Measurements from ENCODE around the gene VGLL2.
"Not testable (repeated sequence)": the region's sequence is repeated elsewhere in the genome, so short reads cannot be mapped to it uniquely, and the experiment has no call there.

VGLL2 gene

GRCh38 chr6:117244571-117244970, 20.8 kb upstream of the VGLL2 start:
- not testable (repeated sequence) for H3K27ac ChIP-seq (ENCODE audit: low read depth, low read length); H3K36me3 ChIP-seq (ENCODE audit: control insufficient read depth in 1 of 2, insufficient read depth in 2 of 2, low read length in 2 of 2); H3K27me3 ChIP-seq (ENCODE audit: control insufficient read depth in 1 of 2, insufficient read depth in 2 of 2, low read length in 2 of 2); H3K4me1 ChIP-seq (ENCODE audit: control insufficient read depth in 1 of 2, insufficient read depth in 2 of 2, low read length in 2 of 2); H3K4me3 ChIP-seq (ENCODE audit: low read depth in 1 of 2, low read length in 2 of 2); H3K9ac ChIP-seq (ENCODE audit: low read depth in 1 of 2, low read length in 2 of 2); H3K9me3 ChIP-seq (ENCODE audit: control insufficient read depth in 1 of 2, low read length in 2 of 2)

DNA sequence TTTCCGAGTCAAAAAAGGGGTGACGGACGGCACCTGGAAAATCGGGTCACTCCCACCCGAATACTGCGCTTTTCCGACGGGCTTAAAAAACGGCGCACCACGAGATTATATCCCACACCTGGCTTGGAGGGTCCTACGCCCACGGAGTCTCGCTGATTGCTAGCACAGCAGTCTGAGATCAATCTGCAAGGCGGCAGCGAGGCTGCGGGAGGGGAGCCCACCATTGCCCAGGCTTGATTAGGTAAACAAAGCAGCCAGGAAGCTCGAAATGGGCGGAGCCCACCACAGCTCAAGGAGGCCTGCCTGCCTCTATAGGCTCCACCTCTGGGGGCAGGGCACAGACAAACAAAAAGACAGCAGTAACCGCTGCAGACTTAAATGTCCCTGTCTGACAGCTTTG, 20.4 kb upstream of the VGLL2 start:
- not testable (repeated sequence) for H3K27ac ChIP-seq (ENCODE audit: low read depth, low read length); H3K4me3 ChIP-seq (ENCODE audit: low read depth in 1 of 2, low read length in 2 of 2); H3K9me3 ChIP-seq (ENCODE audit: control insufficient read depth in 1 of 2, low read length in 2 of 2); H3K9ac ChIP-seq (ENCODE audit: low read depth in 1 of 2, low read length in 2 of 2); H3K4me1 ChIP-seq (ENCODE audit: control insufficient read depth in 1 of 2, insufficient read depth in 2 of 2, low read length in 2 of 2); H3K27me3 ChIP-seq (ENCODE audit: control insufficient read depth in 1 of 2, insufficient read depth in 2 of 2, low read length in 2 of 2); H3K36me3 ChIP-seq (ENCODE audit: control insufficient read depth in 1 of 2, insufficient read depth in 2 of 2, low read length in 2 of 2)

GRCh38 chr6:117253785-117254184, 11.6 kb upstream of the VGLL2 start:
- Histone ChIP-seq H3K4me1 (ENCODE audit: control insufficient read depth in 1 of 2, insufficient read depth in 2 of 2, low read length in 2 of 2) (no peaks in the 10 kb centered on the region), H3K36me3 (ENCODE audit: control insufficient read depth in 1 of 2, insufficient read depth in 2 of 2, low read length in 2 of 2) (no peaks in the 10 kb centered on the region), H3K27me3 (ENCODE audit: control insufficient read depth in 1 of 2, insufficient read depth in 2 of 2, low read length in 2 of 2) (no peaks in the 10 kb centered on the region), H3K9ac (ENCODE audit: low read depth in 1 of 2, low read length in 2 of 2) (no peak overlapping the region), H3K4me3 (ENCODE audit: low read depth in 1 of 2, low read length in 2 of 2) (no peak overlapping the region), H3K9me3 (ENCODE audit: control insufficient read depth in 1 of 2, low read length in 2 of 2) (no peaks in the 10 kb centered on the region), H3K27ac (ENCODE audit: low read depth, low read length) (no peak overlapping the region)

DNA sequence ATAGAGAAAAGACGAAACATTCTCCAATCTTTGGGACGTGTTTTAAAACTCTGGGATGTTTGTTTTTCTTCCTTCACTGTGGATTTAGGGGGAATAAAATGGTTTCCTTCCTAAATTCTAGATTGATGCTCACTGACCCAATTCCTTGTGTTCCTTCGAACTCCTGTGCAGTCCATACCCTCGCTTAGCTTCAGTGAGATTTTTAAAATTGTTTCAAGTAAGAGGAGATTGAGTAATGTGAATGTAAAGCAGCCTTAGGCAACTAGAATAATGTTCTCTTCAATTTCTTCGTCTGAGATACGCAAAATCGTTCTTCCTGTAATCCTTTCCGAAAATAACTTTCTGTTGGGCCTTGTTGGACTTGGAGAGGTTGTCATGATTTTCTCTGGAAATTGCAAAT, 2.6 kb upstream of the VGLL2 start:
- Histone ChIP-seq H3K36me3 (ENCODE audit: control insufficient read depth in 1 of 2, insufficient read depth in 2 of 2, low read length in 2 of 2) (no peaks in the 10 kb centered on the region), H3K9me3 (ENCODE audit: control insufficient read depth in 1 of 2, low read length in 2 of 2) (no peaks in the 10 kb centered on the region), H3K4me1 (ENCODE audit: control insufficient read depth in 1 of 2, insufficient read depth in 2 of 2, low read length in 2 of 2) (peaks cover 5 to 8% of the 10 kb centered on the region in 2 donors), H3K4me3 (ENCODE audit: low read depth in 1 of 2, low read length in 2 of 2) (no peak overlapping the region), H3K27me3 (ENCODE audit: control insufficient read depth in 1 of 2, insufficient read depth in 2 of 2, low read length in 2 of 2) (peaks cover 36 to 58% of the 10 kb centered on the region in 2 donors), H3K27ac (ENCODE audit: low read depth, low read length) (no peak overlapping the region), H3K9ac (ENCODE audit: low read depth in 1 of 2, low read length in 2 of 2) (no peak overlapping the region)

GRCh38 chr6:117263353-117263927, 1.9 kb upstream of the VGLL2 start:
- Histone ChIP-seq H3K9ac (ENCODE audit: low read depth in 1 of 2, low read length in 2 of 2) (no peak overlapping the region), H3K27ac (ENCODE audit: low read depth, low read length) (no peak overlapping the region), H3K9me3 (ENCODE audit: control insufficient read depth in 1 of 2, low read length in 2 of 2) (no peaks in the 10 kb centered on the region), H3K36me3 (ENCODE audit: control insufficient read depth in 1 of 2, insufficient read depth in 2 of 2, low read length in 2 of 2) (no peaks in the 10 kb centered on the region), H3K4me3 (ENCODE audit: low read depth in 1 of 2, low read length in 2 of 2) (no peak overlapping the region), H3K4me1 (ENCODE audit: control insufficient read depth in 1 of 2, insufficient read depth in 2 of 2, low read length in 2 of 2) (peaks cover 5 to 8% of the 10 kb centered on the region in 2 donors), H3K27me3 (ENCODE audit: control insufficient read depth in 1 of 2, insufficient read depth in 2 of 2, low read length in 2 of 2) (peaks cover 43 to 65% of the 10 kb centered on the region in 2 donors)

DNA sequence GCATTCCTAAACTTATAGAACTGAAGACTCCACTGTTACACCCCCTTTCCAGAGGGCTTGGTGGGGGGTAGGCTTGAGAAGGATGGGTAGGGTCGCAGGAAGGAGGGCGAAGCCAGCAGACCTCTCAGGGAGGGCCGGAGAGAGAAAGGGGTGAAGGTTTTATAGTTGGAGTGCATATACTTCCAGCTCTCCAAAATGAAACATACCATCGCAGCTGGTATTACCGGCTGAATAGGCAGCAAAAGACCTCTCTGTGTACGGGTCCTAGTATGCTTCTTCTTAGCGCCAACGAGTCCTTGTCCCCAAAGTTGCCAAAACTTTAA, 1.0 kb upstream of the VGLL2 start:
- H3K9me3 ChIP-seq (ENCODE audit: control insufficient read depth in 1 of 2, low read length in 2 of 2), result no peaks in the 10 kb centered on the region
- H3K9ac ChIP-seq (ENCODE audit: low read depth in 1 of 2, low read length in 2 of 2), result no peak overlapping the region
- H3K27me3 ChIP-seq (ENCODE audit: control insufficient read depth in 1 of 2, insufficient read depth in 2 of 2, low read length in 2 of 2), result peaks cover 52 to 74% of the 10 kb centered on the region in 2 donors
- H3K4me3 ChIP-seq (ENCODE audit: low read depth in 1 of 2, low read length in 2 of 2), result peak overlapping the region; percentile 38 to 49
- no peak overlapping the region for H3K27ac ChIP-seq (ENCODE audit: low read depth, low read length)
- H3K36me3 ChIP-seq (ENCODE audit: control insufficient read depth in 1 of 2, insufficient read depth in 2 of 2, low read length in 2 of 2), result no peaks in the 10 kb centered on the region
- H3K4me1 ChIP-seq (ENCODE audit: control insufficient read depth in 1 of 2, insufficient read depth in 2 of 2, low read length in 2 of 2), result peaks cover 5 to 8% of the 10 kb centered on the region in 2 donors

DNA sequence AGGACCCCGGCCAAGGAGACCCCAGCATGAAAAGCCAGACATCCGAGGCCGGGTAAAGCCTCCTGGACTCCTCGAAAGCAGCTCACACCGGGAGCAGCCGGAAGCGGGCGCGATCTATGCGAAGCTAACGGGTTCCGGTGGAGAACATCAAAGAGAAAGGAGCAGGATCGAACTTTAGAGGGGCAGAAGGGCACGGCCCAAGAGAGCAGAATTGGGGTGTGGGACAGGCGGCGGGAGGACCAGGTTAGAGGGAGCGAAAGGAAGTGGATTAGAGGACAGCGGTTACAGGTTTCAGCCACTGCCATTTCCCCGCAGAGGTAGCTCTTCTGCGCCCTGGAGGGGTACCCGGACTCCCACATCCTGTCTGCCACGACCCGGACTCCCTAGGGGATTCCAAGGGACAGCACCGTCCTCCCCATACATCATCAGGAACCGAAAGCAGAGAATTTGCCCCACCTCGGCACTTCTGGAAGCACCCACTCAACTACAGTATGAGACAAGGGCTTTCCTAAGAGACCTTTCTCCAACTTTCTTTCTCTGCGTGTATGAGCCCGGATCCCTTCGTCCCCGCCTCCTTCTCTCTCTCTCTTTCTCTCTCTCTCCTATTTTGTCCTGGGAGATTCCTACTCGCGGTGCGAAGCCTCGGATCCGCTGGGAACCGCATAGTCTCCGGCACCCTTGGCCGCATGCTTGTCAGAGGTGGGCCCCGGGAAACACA, 507 bp upstream of the VGLL2 start:
- no peak overlapping the region for H3K9ac ChIP-seq (ENCODE audit: low read depth in 1 of 2, low read length in 2 of 2)

GRCh38 chr6:117266257-117267053, 1.1 kb downstream of the VGLL2 start:
- H3K27me3 ChIP-seq (ENCODE audit: control insufficient read depth in 1 of 2, insufficient read depth in 2 of 2, low read length in 2 of 2), result peaks cover 70 to 84% of the 10 kb centered on the region in 2 donors
- no peak overlapping the region for H3K27ac ChIP-seq (ENCODE audit: low read depth, low read length)
- no peaks in the 10 kb centered on the region for H3K36me3 ChIP-seq (ENCODE audit: control insufficient read depth in 1 of 2, insufficient read depth in 2 of 2, low read length in 2 of 2)
- no peaks in the 10 kb centered on the region for H3K9me3 ChIP-seq (ENCODE audit: control insufficient read depth in 1 of 2, low read length in 2 of 2)
- peak overlapping the region in 1 of 2 donors; percentile 51 for H3K4me3 ChIP-seq (ENCODE audit: low read depth in 1 of 2, low read length in 2 of 2)
- no peak overlapping the region for H3K9ac ChIP-seq (ENCODE audit: low read depth in 1 of 2, low read length in 2 of 2)
- peaks cover 5 to 8% of the 10 kb centered on the region in 2 donors for H3K4me1 ChIP-seq (ENCODE audit: control insufficient read depth in 1 of 2, insufficient read depth in 2 of 2, low read length in 2 of 2)

More for the DNA sequence above, 507 bp upstream of the VGLL2 start:
- no peaks in the 10 kb centered on the region for H3K9me3 ChIP-seq (ENCODE audit: control insufficient read depth in 1 of 2, low read length in 2 of 2)
- no peak overlapping the region for H3K27ac ChIP-seq (ENCODE audit: low read depth, low read length)
- peaks cover 57 to 79% of the 10 kb centered on the region in 2 donors for H3K27me3 ChIP-seq (ENCODE audit: control insufficient read depth in 1 of 2, insufficient read depth in 2 of 2, low read length in 2 of 2)
- no peaks in the 10 kb centered on the region for H3K36me3 ChIP-seq (ENCODE audit: control insufficient read depth in 1 of 2, insufficient read depth in 2 of 2, low read length in 2 of 2)
- H3K4me1 ChIP-seq (ENCODE audit: control insufficient read depth in 1 of 2, insufficient read depth in 2 of 2, low read length in 2 of 2), result peaks cover 5 to 8% of the 10 kb centered on the region in 2 donors
- peak overlapping the region; percentile 38 to 49 for H3K4me3 ChIP-seq (ENCODE audit: low read depth in 1 of 2, low read length in 2 of 2)

DNA sequence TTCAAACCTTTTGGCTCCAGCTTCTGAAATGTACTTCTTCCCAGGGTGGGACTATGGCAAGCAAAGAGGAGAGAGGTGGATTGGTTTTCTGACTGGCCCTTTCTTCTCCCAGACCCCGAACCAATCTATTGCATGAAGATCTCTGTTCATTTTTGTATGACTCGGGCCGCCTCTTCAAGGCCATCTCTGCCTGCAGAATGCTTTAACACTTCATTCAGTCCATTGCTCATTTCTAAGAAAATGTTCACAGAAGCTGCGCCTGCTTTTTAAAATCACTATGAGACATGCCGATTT, 1.6 kb downstream of the VGLL2 start:
- Histone ChIP-seq H3K36me3 (ENCODE audit: control insufficient read depth in 1 of 2, insufficient read depth in 2 of 2, low read length in 2 of 2) (no peaks in the 10 kb centered on the region), H3K27me3 (ENCODE audit: control insufficient read depth in 1 of 2, insufficient read depth in 2 of 2, low read length in 2 of 2) (peaks cover 70 to 90% of the 10 kb centered on the region in 2 donors), H3K4me3 (ENCODE audit: low read depth in 1 of 2, low read length in 2 of 2) (no peak overlapping the region), H3K9me3 (ENCODE audit: control insufficient read depth in 1 of 2, low read length in 2 of 2) (no peaks in the 10 kb centered on the region), H3K9ac (ENCODE audit: low read depth in 1 of 2, low read length in 2 of 2) (no peak overlapping the region), H3K4me1 (ENCODE audit: control insufficient read depth in 1 of 2, insufficient read depth in 2 of 2, low read length in 2 of 2) (peaks cover 5 to 8% of the 10 kb centered on the region in 2 donors), H3K27ac (ENCODE audit: low read depth, low read length) (no peak overlapping the region)

- no peak overlapping the region for H3K4me3 ChIP-seq (ENCODE audit: low read depth in 1 of 2, low read length in 2 of 2)
- H3K4me1 ChIP-seq (ENCODE audit: control insufficient read depth in 1 of 2, insufficient read depth in 2 of 2, low read length in 2 of 2), result peaks cover 5 to 8% of the 10 kb centered on the region in 2 donors
- no peaks in the 10 kb centered on the region for H3K36me3 ChIP-seq (ENCODE audit: control insufficient read depth in 1 of 2, insufficient read depth in 2 of 2, low read length in 2 of 2)
- H3K27ac ChIP-seq (ENCODE audit: low read depth, low read length), result no peak overlapping the region
- no peak overlapping the region for H3K9ac ChIP-seq (ENCODE audit: low read depth in 1 of 2, low read length in 2 of 2)
- H3K27me3 ChIP-seq (ENCODE audit: control insufficient read depth in 1 of 2, insufficient read depth in 2 of 2, low read length in 2 of 2), result peaks cover 74 to 91% of the 10 kb centered on the region in 2 donors
- no peaks in the 10 kb centered on the region for H3K9me3 ChIP-seq (ENCODE audit: control insufficient read depth in 1 of 2, low read length in 2 of 2)
These were observed 2.6 kb downstream of the VGLL2 start for GRCh38 chr6:117267766-117268534.

Measured in duodenal mucosa (tissue), 2 donors.